ENCODE results near the gene POC1B.

Gene POC1B

GRCh38 chr12:89493670-89494302 lies 32.1 kb downstream of the POC1B start:
- DNase-seq = no peak

GRCh38 chr12:89492883-89493282 lies 33.0 kb downstream of the POC1B start:
- DNase-seq = no peak

GRCh38 chr12:89490922-89491321 lies 34.9 kb downstream of the POC1B start:
- no peak for DNase-seq

- no peak for DNase-seq
Measured at GRCh38 chr12:89486264-89486663, 39.6 kb downstream of the POC1B start.

- no peak for DNase-seq
Measured at GRCh38 chr12:89484470-89484869, 41.4 kb downstream of the POC1B start.

- no peak for DNase-seq
Measured at GRCh38 chr12:89481213-89481914, 44.5 kb downstream of the POC1B start.

- no peak for DNase-seq
Measured at GRCh38 chr12:89479982-89480381, 45.9 kb downstream of the POC1B start.

- no peak for DNase-seq
Measured at GRCh38 chr12:89477633-89478279, 48.1 kb downstream of the POC1B start.

GRCh38 chr12:89476904-89477595 lies 48.8 kb downstream of the POC1B start:
- DNase-seq = no peak

- no peak for DNase-seq
Measured at GRCh38 chr12:89476232-89476631, 49.6 kb downstream of the POC1B start.

- no peak for DNase-seq
Measured at GRCh38 chr12:89475203-89475990, 50.5 kb downstream of the POC1B start.

GRCh38 chr12:89474615-89475014 lies 51.2 kb downstream of the POC1B start:
- DNase-seq = no peak

GRCh38 chr12:89472508-89472907 lies 53.3 kb downstream of the POC1B start:
- DNase-seq = no peak

GRCh38 chr12:89470741-89471509 lies 54.9 kb downstream of the POC1B start:
- DNase-seq = no peak

GRCh38 chr12:89469361-89469760 lies 56.5 kb downstream of the POC1B start:
- DNase-seq = no peak

- DNase-seq = no peak
Measured at GRCh38 chr12:89468648-89469326, 57.1 kb downstream of the POC1B start.

GRCh38 chr12:89468017-89468416 lies 57.8 kb downstream of the POC1B start:
- no peak for DNase-seq

GRCh38 chr12:89464974-89465592 lies 60.8 kb downstream of the POC1B start:
- no peak for DNase-seq

- DNase-seq = peak; percentile 67
Measured at GRCh38 chr12:89461649-89462612, 63.9 kb downstream of the POC1B start.

- DNase-seq = no peak
Measured at GRCh38 chr12:89461190-89461589, 64.7 kb downstream of the POC1B start.

Data from NCI-H1417 treated with DMSO at 0.1 percent for 48 hours (cell line).